Measurements from ENCODE around the gene DDX23.

GRCh38 chr12:48858043-48858442 is 6.1 kb upstream of the DDX23 start:
- TF ChIP-seq POLR2A (IDR thresholded peaks at IDR 0.05) (no peak), CTCF (IDR thresholded peaks at IDR 0.05) (no peak)

All from right lobe of liver (tissue), 4 donors.